Activated T-cell treated with anti-CD3 and anti-CD28 coated beads, Interleukin-2, amount 50 U/mL, for 4 hours (primary cell): ENCODE data around the gene RSRP1. TPM values are rescaled to one million over a fixed set of nuclear protein-coding genes. Genes with fewer than 3 reads are reported as not detected.
"Not testable (repeated sequence)": the region's sequence is repeated elsewhere in the genome, so short reads cannot be mapped to it uniquely, and the experiment has no call there.

Source experiments
- ATAC-seq, 2 donors: fragments of 200-7000 bp; cut with Tn5 transposase; one replicate each; pipeline ENCODE4 v1.10.0; 2021
- DNase-seq: peaks from one replicate; pipeline ENCODE4 v3.0.0-alpha.2; 2020
- H3K27me3 Mint-ChIP-seq: one replicate; pipeline ENCODE4 v1.8.0; 2021; ENCODE audit warnings: low read depth, mixed read lengths
- H3K36me3 Mint-ChIP-seq: one replicate; pipeline ENCODE4 v1.8.0; 2022; ENCODE audit warnings: mixed read lengths; ENCODE audit not compliant: insufficient read depth
- H3K4me1 Mint-ChIP-seq: one replicate; pipeline ENCODE4 v1.8.0; 2021; ENCODE audit warnings: low read depth, mixed read lengths
- H3K4me3 Mint-ChIP-seq: one replicate; pipeline ENCODE4 v1.8.0; 2021; ENCODE audit warnings: mild to moderate bottlenecking, moderate library complexity, mixed read lengths
- H3K9me3 Mint-ChIP-seq: one replicate; pipeline ENCODE4 v1.8.0; 2021; ENCODE audit warnings: mixed read lengths
- total RNA-seq, 3 donors: library from RNA; stranded (reverse); gene quantifications; one replicate each; pipeline ENCODE4 v1.2.1, GENCODE V29; 2021

The RSRP1 gene
- total RNA-seq, 3 donors from 2014 or later = 47.0 to 61.7 (median 53.4) TPM

- H3K4me1 Mint-ChIP-seq = peaks cover 55% of the 10 kb centered on the region
- no peak for DNase-seq
- peak overlapping the region; percentile 95 for H3K4me3 Mint-ChIP-seq
- no peaks in the 10 kb centered on the region for H3K27me3 Mint-ChIP-seq
- peaks cover 32% of the 10 kb centered on the region for H3K36me3 Mint-ChIP-seq
- no peaks in the 10 kb centered on the region for H3K9me3 Mint-ChIP-seq
- ATAC-seq = no peak
Observed at GRCh38 chr1:25245393-25245792, 1.9 kb downstream of the RSRP1 start.

GRCh38 chr1:25243907-25244306 is 3.3 kb downstream of the RSRP1 start:
- DNase-seq (no peak), ATAC-seq (no peak)
- Mint-ChIP-seq H3K27me3 (peaks cover 2% of the 10 kb centered on the region), H3K4me1 (peaks cover 69% of the 10 kb centered on the region), H3K9me3 (no peaks in the 10 kb centered on the region), H3K4me3 (peak overlapping the region; percentile 7), H3K36me3 (peaks cover 37% of the 10 kb centered on the region)

DNA sequence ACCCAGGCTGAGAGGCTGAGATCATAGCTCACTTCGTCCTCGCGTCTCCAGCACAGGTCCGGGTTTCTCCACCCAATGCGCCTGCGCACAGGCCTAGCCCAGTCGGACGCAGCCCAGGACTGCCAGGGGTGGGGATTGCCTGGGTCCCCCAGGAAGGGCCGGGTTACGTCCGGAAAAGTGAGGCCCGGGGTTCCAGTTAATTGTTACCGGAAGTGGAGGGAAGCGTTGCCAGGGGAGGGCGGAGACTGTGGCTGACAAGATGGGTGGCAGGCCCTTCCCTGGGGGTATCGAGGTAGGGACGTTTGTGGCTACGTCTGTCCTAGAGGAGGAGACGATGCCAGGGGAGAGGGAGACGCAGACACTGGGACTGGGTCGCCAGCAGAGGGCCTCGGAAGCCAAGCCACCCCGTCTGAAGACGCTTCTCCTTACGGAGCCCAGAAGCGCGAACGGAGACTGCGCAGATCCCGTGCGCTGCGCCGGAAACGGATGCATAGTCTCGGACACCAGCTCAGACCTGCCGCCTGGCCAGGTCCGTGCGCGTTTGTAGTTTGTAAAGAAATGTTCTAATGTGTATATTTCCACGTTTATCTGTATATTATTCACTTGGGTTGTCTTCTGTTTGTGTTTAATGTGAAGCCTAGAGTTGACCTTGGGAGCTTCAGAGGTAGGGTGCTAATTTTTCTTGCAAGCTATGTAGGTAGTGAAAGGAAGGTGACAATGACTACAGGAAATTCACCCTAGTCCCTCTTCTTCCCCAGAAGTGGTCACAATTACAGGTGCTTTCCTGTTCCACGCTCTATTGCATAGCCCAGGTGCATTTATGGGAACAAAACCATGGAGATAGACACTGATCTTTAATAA is 7.3 kb downstream of the RSRP1 start:
- peaks cover 2% of the 10 kb centered on the region for H3K27me3 Mint-ChIP-seq
- peak overlapping the region; percentile 88 for H3K4me3 Mint-ChIP-seq
- ATAC-seq (peak; percentile 89 to 91), DNase-seq (peak; percentile 74)
- H3K9me3 Mint-ChIP-seq = no peaks in the 10 kb centered on the region
- peaks cover 56% of the 10 kb centered on the region for H3K4me1 Mint-ChIP-seq
- peaks cover 21% of the 10 kb centered on the region for H3K36me3 Mint-ChIP-seq

GRCh38 chr1:25238046-25238445 is 9.2 kb downstream of the RSRP1 start:
- Mint-ChIP-seq H3K4me3 (no peak overlapping the region), H3K36me3 (peaks cover 10% of the 10 kb centered on the region), H3K9me3 (no peaks in the 10 kb centered on the region), H3K4me1 (peaks cover 46% of the 10 kb centered on the region), H3K27me3 (peaks cover 2% of the 10 kb centered on the region)
- no peak for DNase-seq
- no peak for ATAC-seq

GRCh38 chr1:25236261-25236660 is 11.0 kb downstream of the RSRP1 start:
- not testable (repeated sequence) for H3K36me3 Mint-ChIP-seq, H3K27me3 Mint-ChIP-seq, H3K4me3 Mint-ChIP-seq, H3K9me3 Mint-ChIP-seq, DNase-seq, ATAC-seq
- peaks cover 39% of the 10 kb centered on the region for H3K4me1 Mint-ChIP-seq

DNA sequence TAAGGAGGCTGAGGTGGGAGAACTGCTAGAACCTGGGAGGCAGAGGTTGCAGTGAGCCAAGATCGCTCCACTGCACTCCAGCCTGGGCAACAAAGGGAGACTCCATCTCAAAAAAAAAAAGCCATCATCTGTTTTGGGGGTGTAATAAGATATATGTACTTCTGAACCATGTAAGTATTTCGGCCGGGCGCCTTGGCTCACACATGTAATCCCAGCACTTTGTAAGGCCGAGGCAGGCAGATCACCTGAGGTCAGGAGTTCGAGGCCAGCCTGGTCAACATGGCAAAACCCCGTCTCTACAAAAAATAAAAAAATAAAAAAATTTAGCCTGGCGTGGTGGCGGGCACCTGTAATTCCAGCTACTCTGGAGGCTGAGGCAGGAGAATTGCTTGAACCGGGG is 11.8 kb downstream of the RSRP1 start:
- H3K9me3 Mint-ChIP-seq, H3K27me3 Mint-ChIP-seq, DNase-seq, H3K36me3 Mint-ChIP-seq, ATAC-seq, H3K4me3 Mint-ChIP-seq: not testable (repeated sequence)
- H3K4me1 Mint-ChIP-seq = peaks cover 36% of the 10 kb centered on the region

DNA sequence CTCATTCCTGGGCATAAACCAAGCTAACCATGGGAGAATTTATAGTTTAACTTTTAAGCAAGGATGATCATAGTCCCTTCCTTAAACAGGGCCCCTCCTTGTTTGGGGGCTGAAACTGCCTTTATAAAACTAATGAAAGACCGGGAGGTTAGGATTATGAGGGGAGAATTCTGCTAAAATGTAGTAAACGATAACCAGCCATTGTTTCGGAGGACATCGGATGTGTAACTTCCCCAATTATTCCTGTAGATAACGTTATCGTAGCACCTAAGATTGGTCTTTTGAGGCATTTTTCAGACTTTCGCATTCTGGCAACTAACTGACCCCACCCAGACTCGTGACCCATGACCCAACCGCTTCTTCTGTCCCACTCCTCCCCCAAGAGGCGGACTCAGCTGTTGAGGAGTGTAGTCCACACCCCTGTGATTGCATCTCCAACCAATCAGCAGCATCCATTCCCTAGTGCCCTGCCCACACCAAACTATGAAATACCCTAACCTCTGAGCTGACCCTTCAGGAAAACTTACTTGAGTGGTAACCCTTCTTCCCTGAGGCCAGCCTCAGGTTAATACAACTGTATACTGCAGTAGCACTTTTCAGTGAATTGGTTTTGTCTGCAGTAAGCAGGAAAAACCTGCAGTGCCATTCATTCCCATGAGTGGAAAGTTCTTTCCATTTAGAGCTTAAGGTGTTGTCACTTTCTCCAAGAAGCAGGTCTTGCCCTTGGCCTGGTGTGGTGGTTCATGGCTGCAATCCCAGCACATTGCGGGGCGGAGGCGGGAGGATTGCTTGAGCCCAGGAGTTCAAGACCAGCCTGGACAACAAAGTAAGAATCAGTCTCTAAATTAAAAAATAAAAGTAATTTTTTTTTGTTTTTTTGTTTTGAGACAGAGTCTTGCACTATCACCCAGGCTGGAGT is 14.1 kb downstream of the RSRP1 start:
- peaks cover 24% of the 10 kb centered on the region for H3K4me1 Mint-ChIP-seq
- H3K36me3 Mint-ChIP-seq = peaks cover 12% of the 10 kb centered on the region
- ATAC-seq (peak; percentile 67 to 71), DNase-seq (no peak)
- H3K4me3 Mint-ChIP-seq = no peak overlapping the region
- no peaks in the 10 kb centered on the region for H3K9me3 Mint-ChIP-seq
- H3K27me3 Mint-ChIP-seq = no peaks in the 10 kb centered on the region

DNA sequence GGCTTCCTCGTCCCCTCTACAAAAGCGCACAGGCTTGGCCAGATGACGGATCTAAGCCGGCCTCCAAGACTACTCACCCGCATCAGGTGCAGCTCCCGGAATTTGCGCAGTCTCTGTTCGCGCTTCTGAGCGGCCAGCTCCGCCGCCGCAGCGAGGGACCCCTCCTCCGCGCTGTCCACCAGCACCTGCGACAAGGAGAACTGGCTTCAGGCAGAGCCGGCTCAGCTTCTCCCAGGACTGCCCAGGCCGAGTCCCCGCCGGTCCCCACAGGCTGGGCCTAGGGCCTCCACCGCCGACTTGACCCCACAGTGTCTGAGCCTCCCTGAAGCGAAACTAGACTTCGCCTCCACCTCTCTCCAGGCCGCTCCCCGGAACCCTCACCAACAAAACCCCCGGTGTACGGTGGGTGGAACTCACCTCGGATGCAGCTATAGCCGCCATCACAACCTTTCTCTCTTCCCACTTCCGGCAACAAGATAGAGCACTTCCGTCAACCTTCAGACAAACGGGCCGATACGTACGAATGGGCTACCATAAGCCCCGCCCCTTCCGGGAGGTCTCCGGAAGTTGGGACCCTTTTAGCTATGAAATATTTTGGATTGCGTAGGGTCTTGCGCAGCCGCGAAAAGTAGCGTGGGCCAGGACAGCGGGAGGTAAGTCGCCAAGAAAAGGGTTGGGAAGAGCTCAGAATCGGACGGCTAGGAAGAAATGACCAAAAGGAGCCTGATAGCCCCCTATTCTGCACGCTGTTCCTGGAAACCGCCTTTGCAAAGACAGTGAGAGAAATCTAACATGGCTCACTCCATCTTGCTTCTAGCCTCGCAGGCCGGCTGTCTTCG is 15.0 kb downstream of the RSRP1 start, which contains the start of gene SYF2:
Gene SYF2, minus strand, starts transcription at position 476 of the 839 bp plus-strand sequence. Its CDS starts 35 bp downstream, at position 441.
- ATAC-seq (peak; percentile 93 to 96), DNase-seq (peak; percentile 82)
- no peak within 1 kb of the TSS for H3K4me3 Mint-ChIP-seq
- H3K9me3 Mint-ChIP-seq = no peaks in the 10 kb centered on the region
- H3K4me1 Mint-ChIP-seq = peaks cover 24% of the 10 kb centered on the region
- H3K36me3 Mint-ChIP-seq = peaks cover 18% of the 10 kb centered on the region
- no peaks in the 10 kb centered on the region for H3K27me3 Mint-ChIP-seq

GRCh38 chr1:25223471-25223870 is 23.8 kb downstream of the RSRP1 start:
- no peaks in the 10 kb centered on the region for H3K27me3 Mint-ChIP-seq
- peaks cover 5% of the 10 kb centered on the region for H3K4me1 Mint-ChIP-seq
- ATAC-seq (no peak), DNase-seq (no peak)
- no peak overlapping the region for H3K4me3 Mint-ChIP-seq
- H3K9me3 Mint-ChIP-seq = no peaks in the 10 kb centered on the region
- peaks cover 38% of the 10 kb centered on the region for H3K36me3 Mint-ChIP-seq

DNA sequence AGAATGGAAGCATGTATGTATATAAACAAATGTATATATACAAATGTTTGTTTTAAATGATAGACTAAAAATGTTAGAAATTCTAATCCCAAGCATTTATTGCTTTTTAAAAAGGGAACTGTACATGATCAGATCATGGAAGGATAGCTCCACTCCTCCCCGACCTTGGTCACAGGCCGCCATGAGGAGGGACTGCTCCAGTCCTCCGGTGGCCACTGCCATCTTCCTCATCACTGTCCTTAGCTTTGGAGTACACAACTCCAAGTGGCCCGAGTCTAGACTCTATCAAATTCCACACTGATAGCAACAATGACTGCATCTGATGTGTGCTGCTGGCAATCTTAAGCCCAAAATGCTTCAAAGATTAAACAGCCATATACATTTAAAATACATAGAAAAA is 24.6 kb downstream of the RSRP1 start:
- no peaks in the 10 kb centered on the region for H3K27me3 Mint-ChIP-seq
- no peak for DNase-seq
- peaks cover 33% of the 10 kb centered on the region for H3K36me3 Mint-ChIP-seq

DNA sequence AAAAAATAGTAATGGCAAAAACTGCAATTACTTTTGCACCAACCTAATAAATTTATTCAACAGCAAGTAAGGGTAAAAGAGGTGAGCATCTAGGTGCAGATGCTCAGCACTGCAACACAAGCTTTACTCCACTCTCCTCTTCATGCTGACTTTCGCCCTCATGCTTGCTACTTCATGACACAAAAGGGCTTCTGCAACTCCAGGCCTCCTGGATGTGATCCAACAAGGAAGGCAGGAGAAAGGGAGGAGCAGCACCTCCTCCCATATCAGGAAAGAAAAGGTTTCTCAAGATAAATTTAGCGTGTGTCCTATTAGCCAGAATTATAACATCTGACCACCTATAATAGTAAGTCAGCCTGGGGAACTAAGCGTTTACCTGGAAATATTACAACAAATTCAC is 26.6 kb downstream of the RSRP1 start:
- DNase-seq (no peak), ATAC-seq (no peak)
- Mint-ChIP-seq H3K4me1 (peaks cover 4% of the 10 kb centered on the region), H3K27me3 (no peaks in the 10 kb centered on the region), H3K4me3 (no peak overlapping the region), H3K36me3 (peaks cover 23% of the 10 kb centered on the region), H3K9me3 (no peaks in the 10 kb centered on the region)

More for the DNA sequence above, 24.6 kb downstream of the RSRP1 start:
- Mint-ChIP-seq H3K4me3 (no peak overlapping the region), H3K9me3 (no peaks in the 10 kb centered on the region), H3K4me1 (peaks cover 2% of the 10 kb centered on the region)
- no peak for ATAC-seq

GRCh38 chr1:25219661-25220251 is 27.5 kb downstream of the RSRP1 start:
- no peaks in the 10 kb centered on the region for H3K9me3 Mint-ChIP-seq
- peaks cover 20% of the 10 kb centered on the region for H3K36me3 Mint-ChIP-seq
- DNase-seq (no peak), ATAC-seq (no peak)
- H3K27me3 Mint-ChIP-seq = no peaks in the 10 kb centered on the region
- H3K4me1 Mint-ChIP-seq = peaks cover 4% of the 10 kb centered on the region
- H3K4me3 Mint-ChIP-seq = no peak overlapping the region

DNA sequence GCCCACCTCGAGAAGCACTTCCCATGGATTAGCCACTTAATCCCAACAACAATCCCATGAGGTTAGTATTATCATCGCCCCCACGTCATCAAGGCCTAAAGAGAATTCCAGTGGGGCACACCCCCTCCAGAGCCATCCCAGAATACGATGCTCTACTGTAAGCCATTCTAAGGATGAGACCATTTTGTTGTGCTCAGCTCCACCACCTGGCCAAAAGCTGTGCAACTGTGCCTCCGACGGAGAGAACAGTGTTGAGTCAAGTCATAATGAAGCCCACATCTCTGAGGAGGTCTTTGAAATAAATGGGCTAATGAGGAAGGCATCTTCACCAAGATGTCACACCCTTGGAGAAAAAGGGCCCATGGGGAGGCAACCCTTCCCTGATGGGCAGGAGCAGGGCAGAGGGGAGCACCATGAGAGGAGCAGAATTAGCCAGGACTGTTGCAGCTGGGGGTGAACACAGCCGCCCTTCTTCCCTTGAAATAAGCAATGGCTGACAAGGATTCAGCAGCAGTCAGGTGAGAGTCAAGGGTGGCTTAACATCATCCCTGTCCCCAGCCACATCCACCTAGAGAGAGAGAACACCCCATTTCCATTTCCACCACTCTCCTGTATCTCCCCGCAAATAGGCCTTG is 29.5 kb downstream of the RSRP1 start:
- Mint-ChIP-seq H3K4me1 (peaks cover 4% of the 10 kb centered on the region), H3K36me3 (peaks cover 11% of the 10 kb centered on the region), H3K4me3 (no peak overlapping the region), H3K27me3 (no peaks in the 10 kb centered on the region), H3K9me3 (no peaks in the 10 kb centered on the region)
- no peak for DNase-seq
- ATAC-seq = peak in 1 of 2 donors; percentile 35
